NCI-H146 treated with DMSO at 0.1 percent for 48 hours (cell line): Measurements from ENCODE around the gene CDK5RAP2.
A peak's percentile ranks its signal among the peaks of the same experiment; 100 is the strongest.
"Not testable (repeated sequence)": the region's sequence is repeated elsewhere in the genome, so short reads cannot be mapped to it uniquely, and the experiment has no call there.

Source experiments
- DNase-seq: peaks from one replicate; lab custom pipeline; 2025; ENCODE audit not compliant: unreplicated experiment; lab: John Stamatoyannopoulos, UW

CDK5RAP2 gene

GRCh38 chr9:120515996-120516395, 64.0 kb downstream of the CDK5RAP2 start:
- not testable (repeated sequence) for DNase-seq

- DNase-seq, result not testable (repeated sequence)
Observed at GRCh38 chr9:120515481-120515880, 64.5 kb downstream of the CDK5RAP2 start.

GRCh38 chr9:120514405-120514804, 65.6 kb downstream of the CDK5RAP2 start:
- DNase-seq, result no peak

- no peak for DNase-seq
Observed at GRCh38 chr9:120513825-120514396, 66.1 kb downstream of the CDK5RAP2 start.

- DNase-seq, result no peak
Observed at GRCh38 chr9:120510816-120511215, 69.2 kb downstream of the CDK5RAP2 start.

- DNase-seq, result no peak
Observed at GRCh38 chr9:120507936-120508510, 71.9 kb downstream of the CDK5RAP2 start.

GRCh38 chr9:120505186-120505585, 74.8 kb downstream of the CDK5RAP2 start:
- no peak for DNase-seq

GRCh38 chr9:120500733-120501132, 79.2 kb downstream of the CDK5RAP2 start:
- DNase-seq, result no peak

GRCh38 chr9:120497865-120498264, 82.1 kb downstream of the CDK5RAP2 start:
- not testable (repeated sequence) for DNase-seq

- not testable (repeated sequence) for DNase-seq
Observed at GRCh38 chr9:120496438-120496837, 83.5 kb downstream of the CDK5RAP2 start.

GRCh38 chr9:120490888-120491595, 88.9 kb downstream of the CDK5RAP2 start:
- DNase-seq, result no peak

GRCh38 chr9:120486835-120487234, 93.1 kb downstream of the CDK5RAP2 start:
- no peak for DNase-seq

GRCh38 chr9:120486347-120486746, 93.6 kb downstream of the CDK5RAP2 start:
- DNase-seq, result no peak

- no peak for DNase-seq
Observed at GRCh38 chr9:120485788-120486187, 94.2 kb downstream of the CDK5RAP2 start.

GRCh38 chr9:120484162-120484561, 95.8 kb downstream of the CDK5RAP2 start:
- DNase-seq, result no peak

GRCh38 chr9:120482424-120483186, 97.4 kb downstream of the CDK5RAP2 start:
- no peak for DNase-seq

- no peak for DNase-seq
Observed at GRCh38 chr9:120481846-120482245, 98.1 kb downstream of the CDK5RAP2 start.

- no peak for DNase-seq
Observed at GRCh38 chr9:120481248-120481647, 98.7 kb downstream of the CDK5RAP2 start.

GRCh38 chr9:120480707-120481106, 99.3 kb downstream of the CDK5RAP2 start:
- DNase-seq, result no peak

GRCh38 chr9:120478208-120478607, 101.8 kb downstream of the CDK5RAP2 start:
- DNase-seq, result no peak

- peak; percentile 0 for DNase-seq
Observed at GRCh38 chr9:120477534-120478001, 102.4 kb downstream of the CDK5RAP2 start.

- DNase-seq, result no peak
Observed at GRCh38 chr9:120475341-120475740, 104.6 kb downstream of the CDK5RAP2 start.
